Activated T-helper 1 cell treated with Interleukin-2 at 50 U/mL for 16 hours (primary cell): Measurements from ENCODE around the gene DPM2.

Source experiments
- DNase-seq: peaks from one replicate; pipeline ENCODE4 v3.0.0-alpha.2; 2020; ENCODE audit warnings: low read depth

Gene DPM2

GRCh38 chr9:127936347-127936852 is 1.3 kb downstream of the DPM2 start:
- no peak for DNase-seq

GRCh38 chr9:127935765-127936221 is 1.9 kb downstream of the DPM2 start:
- no peak for DNase-seq

- DNase-seq = no peak
Measured at GRCh38 chr9:127934986-127935385, 2.7 kb downstream of the DPM2 start.

GRCh38 chr9:127934248-127934647 is 3.4 kb downstream of the DPM2 start:
- DNase-seq = no peak

DNA sequence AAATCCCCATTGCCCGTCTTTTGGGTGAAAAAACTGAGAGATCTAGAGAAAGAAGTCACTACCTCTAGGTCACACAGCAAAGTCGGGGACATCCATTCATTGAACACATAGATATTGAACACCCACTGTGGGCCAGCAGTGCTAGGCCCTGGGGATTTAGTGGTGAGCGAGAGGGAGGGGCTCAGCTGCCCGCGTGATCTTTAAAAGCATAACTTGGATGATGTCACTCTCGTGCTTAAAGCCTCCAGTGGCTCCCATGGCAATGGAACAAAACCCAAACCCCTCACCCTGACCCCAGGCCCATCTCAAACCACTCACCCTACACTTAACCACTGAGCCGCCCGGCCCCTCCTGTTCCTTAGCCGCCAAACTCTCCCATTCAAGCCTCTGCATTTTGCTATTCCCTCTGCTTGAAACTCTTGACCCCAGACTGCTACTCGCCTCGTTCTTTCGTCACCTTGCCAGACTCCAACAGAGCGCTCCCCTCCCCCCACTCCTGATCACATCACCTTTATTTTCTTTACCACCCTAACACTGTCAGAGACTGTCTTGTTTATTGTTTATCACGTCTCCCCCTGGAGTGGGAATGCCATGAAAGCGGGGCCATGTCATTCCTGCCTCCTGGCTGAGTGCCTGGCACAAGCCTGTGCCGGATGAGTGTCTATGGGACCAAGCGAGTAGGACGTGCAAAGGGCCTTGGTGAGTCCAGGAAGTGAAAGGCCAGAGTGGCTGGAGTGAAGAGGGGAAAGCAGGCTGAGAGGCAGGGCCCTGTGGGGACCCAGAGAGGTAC is 6.4 kb downstream of the DPM2 start:
- no peak for DNase-seq

DNA sequence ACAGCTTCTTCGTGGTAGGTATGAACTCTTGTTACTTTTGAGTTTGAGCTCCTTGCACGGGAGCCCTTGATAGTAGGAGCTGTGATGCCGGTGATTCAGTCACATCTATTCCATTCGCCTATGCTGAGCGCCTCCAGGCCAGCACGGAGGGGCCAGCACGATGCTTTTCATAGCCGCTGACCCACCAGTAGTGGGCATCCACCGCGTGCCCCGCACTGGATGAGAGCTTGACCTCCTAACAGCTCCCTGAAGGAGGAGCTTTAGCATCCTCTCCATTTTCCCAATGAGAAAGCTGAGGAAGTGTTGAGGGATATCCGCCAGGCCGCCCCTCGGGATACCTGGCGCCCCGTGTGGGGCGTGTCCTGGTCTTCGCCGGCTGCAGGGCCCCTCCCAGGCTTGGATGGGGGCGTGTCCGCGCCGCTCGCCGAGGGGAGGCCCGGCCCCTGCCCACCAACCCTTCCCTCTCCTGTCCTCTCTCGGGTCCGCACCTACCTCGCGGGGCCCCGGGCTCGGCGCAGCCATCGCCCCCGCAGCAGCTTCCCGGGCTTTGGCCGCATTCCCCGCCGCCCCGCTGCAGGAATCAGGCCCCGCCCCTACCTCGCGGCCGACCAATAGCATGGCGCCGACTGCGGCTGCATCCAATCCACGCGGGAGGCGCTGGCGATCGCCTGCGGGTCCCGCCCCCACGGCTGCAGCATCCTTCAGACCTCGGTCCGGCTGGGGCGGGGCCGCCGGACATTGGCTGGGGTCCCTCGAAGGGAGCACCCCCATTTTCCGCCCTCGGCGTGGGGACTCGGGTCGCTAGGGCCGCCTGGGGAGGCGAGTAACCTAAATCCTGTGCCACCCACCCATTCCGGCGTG is 7.2 kb downstream of the DPM2 start, which contains the start of gene PIP5KL1:
PIP5KL1 (minus strand) TSS at position 547 of the 861 bp plus-strand sequence; CDS start at position 522, 25 bp downstream.
- DNase-seq = peak; percentile 60

- no peak for DNase-seq
Measured at GRCh38 chr9:127929625-127929979, 8.1 kb downstream of the DPM2 start.

DNA sequence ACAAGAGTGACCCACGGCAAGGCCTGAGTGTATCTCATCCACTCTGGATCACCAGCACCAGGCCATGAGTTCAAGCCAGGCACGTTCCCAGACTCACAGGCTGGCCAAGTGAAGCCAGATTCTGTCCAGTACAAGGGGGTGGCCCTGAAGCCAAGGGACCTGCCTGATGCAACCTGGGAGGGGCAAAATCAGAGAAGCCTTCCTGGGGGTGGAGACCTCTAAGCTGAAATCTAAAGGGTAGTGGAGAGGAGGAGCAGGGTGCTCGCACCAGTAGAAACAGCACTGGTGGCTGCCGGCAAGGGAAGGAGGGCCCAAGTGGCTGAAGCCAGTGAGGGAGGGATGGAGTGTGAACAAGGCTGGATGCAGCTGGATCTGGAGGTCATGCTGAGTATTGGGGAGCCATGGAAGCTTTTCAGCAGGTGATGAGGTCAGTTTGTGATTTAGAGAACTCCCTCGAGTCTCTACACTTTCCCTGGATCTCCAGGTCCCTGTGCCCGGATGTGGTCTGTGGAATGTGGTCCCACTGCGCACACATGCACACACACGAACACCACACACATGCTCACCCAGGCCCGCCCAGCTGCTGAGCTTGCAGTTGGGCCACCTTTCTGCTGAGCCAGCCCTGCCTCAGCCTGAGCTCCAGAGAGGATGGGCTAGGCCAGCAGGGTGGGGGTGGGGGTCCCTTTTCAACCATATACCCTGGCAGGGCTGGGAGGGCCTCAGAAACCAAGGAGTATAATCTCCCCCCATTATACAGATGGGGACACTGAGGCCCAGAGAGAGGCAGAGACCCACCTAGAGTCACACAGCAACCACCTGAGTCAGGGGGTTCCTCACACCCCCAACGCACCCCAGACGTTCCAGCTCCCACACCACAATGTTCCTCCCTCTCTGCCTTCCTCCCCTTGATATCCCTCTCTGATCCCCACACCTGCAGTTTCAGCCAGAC is 8.7 kb downstream of the DPM2 start:
- no peak for DNase-seq

- no peak for DNase-seq
Measured at GRCh38 chr9:127927988-127928675, 9.5 kb downstream of the DPM2 start.

- DNase-seq = peak; percentile 61
Measured at GRCh38 chr9:127927201-127927987, 10.3 kb downstream of the DPM2 start.

DNA sequence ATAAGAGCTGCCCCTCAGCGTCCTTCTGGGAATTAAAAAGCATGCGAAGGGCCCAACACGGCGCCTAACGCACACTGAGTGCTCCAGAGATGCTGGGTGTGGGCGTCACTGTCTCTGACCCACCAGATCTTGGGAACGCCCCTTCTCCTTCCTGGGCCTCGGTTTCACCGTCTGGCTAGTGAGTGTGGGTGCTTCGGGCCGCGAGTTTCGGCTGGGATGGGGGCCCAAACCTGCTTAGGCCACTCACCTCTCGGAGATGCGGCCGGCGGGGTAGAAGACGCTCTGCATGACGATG is 10.8 kb downstream of the DPM2 start:
- no peak for DNase-seq

DNA sequence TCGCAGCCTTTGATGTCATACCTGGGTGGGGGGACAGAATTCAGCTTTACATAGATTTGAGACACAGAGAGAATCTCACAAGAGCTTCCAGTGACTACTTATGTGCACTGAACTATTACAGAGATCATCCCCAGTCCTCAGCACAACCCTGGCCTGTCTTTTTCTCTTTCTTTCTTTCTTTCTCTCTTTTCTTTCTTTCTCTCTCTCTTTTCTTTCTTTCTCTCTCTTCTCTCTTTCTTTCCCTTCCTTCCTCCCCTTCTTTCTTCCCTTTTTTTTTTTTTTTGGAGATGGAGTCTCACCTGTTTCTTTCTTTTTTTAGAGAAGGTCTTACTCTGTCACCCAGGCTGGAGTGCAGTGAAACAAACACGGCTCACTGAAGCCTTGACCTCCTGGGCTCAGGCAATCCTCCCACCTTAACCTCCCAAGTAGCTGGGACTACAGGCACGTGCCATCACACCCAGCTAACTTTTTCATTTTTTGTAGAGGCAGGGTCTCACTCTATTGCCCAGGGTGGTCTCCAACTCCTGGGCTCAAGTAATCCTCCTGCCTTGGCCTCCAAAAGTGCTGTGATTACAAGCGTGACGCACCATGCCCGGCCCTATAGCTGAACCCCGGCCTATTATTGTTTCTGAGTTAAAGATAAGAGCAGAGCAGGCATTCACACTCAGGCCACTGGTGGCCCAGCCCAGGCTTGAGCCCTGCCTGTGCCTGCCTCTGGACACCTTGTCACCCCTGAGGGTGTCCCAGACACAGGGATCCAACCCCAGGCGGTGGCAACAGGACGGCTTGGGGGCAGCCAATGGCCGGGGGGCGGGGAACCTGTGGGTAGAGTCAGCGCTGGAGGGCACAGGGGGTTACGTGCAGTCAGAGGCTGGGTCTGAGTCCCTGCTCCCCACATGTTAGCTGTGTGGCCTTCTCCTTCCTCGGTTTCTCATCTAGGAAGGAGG is 11.4 kb downstream of the DPM2 start:
- DNase-seq = no peak

- DNase-seq = no peak
Measured at GRCh38 chr9:127924736-127925444, 12.8 kb downstream of the DPM2 start.

GRCh38 chr9:127923771-127924170 is 13.9 kb downstream of the DPM2 start:
- DNase-seq = no peak

- no peak for DNase-seq
Measured at GRCh38 chr9:127923046-127923445, 14.6 kb downstream of the DPM2 start.

DNA sequence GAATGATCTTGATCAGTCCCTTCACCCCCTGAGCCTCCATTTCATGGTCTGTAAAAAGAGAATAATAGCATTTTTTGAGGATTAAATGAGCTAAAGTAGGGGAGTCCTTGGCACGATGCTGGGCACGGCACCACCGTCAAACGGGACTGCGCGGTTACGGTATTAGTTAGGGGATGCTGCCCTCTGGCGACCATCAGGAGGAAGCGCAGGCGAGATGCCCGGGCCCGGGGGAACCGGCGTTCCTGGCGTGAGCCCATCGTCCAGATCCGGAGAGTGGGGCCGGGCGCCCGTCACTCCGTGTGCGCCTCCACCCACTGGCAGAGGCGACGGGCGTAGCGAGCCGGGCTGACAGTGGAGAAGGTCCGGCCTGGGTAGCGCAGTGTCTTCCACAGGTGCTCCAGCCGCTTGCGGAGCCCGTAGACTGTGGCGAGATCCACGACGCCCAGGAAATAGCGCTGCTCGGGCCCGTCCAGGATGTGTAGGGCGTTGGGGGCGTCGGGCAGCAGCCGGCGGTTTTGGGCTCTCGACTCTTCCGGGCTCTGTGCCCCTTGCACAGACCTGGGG is 16.0 kb downstream of the DPM2 start:
- peak; percentile 66 for DNase-seq

- DNase-seq = no peak
Measured at GRCh38 chr9:127920794-127921193, 16.9 kb downstream of the DPM2 start.

GRCh38 chr9:127919253-127919815 is 18.3 kb downstream of the DPM2 start:
- no peak for DNase-seq
